Erythroblast (primary cell): ENCODE results near the gene PIGM.
"Not testable (repeated sequence)": the region's sequence is repeated elsewhere in the genome, so short reads cannot be mapped to it uniquely, and the experiment has no call there.

Experiments used
- DNase-seq, 2 experiments: peaks; one replicate each; lab custom pipeline; 2025; lab: John Stamatoyannopoulos, UW
- GATA1 ChIP-seq: IDR thresholded peaks from 2 replicates; pipeline ENCODE4 v1.6.1; 2011; ENCODE audit warnings: low read depth, mild to moderate bottlenecking, control low read depth, low read length, moderate library complexity
- POLR2A ChIP-seq: IDR thresholded peaks from 2 replicates; pipeline ENCODE4 v1.6.1; 2011; ENCODE audit warnings: mild to moderate bottlenecking, low read length

The PIGM gene

DNA sequence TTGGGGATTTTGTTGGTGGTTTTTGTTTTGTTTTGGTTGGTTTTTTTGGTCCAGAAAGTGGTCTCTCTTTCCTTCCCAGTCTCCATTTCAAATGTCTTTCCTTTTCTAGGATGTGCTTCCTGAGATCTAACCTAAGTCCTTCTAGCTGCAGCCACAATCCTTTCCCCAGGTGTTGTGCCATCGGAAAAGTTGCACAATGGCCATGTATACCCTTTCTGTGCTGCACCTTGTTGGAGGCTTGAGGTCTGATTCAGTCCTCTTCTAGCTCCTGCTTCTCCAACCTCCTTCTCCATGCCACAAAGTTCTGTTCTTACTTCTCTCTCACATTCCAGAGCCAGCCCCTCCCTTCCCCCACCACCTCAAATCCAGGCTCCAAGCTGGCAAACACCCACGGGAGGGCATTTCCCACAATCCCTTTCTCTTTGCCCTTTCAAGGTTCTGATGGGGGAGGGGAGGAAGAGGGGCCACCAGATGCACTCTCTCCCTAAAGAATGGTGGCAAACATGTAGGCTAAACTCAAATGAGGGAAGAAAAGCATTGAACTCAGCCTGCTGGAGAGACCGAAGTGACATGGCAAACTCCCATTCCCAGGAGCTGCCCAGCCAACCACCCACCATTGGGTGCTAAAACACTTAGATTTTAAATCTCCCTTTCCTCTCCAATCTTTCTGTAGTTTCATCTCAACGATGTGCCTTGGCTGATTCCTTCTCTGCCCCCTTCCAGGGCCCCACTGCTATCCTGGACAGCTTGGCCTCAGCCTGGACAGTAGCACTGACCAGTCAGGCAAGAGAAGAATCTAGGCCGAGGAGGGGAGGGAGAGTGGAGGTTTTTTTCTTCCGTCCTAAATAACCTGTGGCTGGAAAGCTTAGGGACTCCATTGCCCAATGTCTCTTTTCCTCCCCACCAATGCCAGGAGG lies 35.3 kb upstream of the PIGM start:
- no peak for DNase-seq
- TF ChIP-seq POLR2A = no peak
- TF ChIP-seq GATA1 = no peak

GRCh38 chr1:160064746-160065145 lies 33.0 kb upstream of the PIGM start:
- no peak for TF ChIP-seq POLR2A
- no peak for TF ChIP-seq GATA1
- no peak for DNase-seq

GRCh38 chr1:160064164-160064563 lies 32.4 kb upstream of the PIGM start:
- DNase-seq = no peak
- TF ChIP-seq POLR2A (no peak), GATA1 (no peak)

GRCh38 chr1:160063176-160063575 lies 31.4 kb upstream of the PIGM start:
- no peak for TF ChIP-seq POLR2A
- no peak for TF ChIP-seq GATA1
- no peak for DNase-seq

- TF ChIP-seq POLR2A (no peak), GATA1 (no peak)
- no peak for DNase-seq
Observed at GRCh38 chr1:160062230-160062532, 30.4 kb upstream of the PIGM start.

DNA sequence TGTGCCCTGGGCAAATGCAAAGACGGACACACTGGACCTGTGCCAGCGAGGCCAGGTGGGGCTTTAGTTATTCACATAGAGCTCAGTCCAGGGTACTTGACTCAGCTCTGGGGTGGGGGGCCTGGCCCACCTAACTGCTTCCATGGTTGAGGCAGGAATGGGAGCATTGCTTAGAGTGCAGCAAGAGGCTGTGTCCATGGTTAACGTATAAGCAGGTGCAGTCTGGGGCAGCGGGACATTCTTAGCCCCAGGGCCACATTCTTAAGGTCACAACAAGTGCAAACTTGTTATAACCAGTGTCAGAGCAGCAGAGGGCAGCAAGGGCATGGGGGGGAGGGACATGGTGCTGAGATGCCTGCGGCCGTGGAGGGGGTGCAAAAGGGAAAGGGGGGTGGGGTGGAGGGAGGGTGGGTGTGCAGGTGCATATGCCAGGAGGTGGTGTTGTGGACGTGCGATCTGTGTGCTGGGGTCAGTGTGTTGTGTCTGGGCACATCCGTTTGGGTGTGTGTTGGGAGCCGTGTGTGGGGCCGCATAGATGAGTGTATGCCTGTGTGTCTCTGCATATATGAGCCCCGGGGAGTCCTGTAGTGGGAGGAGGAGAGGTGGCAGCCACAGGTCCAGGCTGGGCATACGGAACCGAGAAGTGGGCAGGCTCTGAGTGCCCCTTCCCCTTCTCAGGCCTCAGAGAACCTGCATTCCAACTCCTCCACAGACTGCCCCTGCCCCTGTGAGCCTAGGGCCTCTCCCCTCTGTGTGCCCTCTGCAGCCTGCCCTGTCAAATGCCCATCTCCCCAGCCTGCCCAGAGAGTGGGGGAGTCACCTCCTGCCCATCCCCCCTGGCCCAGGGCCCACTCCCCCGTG lies 29.8 kb upstream of the PIGM start:
- no peak for TF ChIP-seq POLR2A
- no peak for TF ChIP-seq GATA1
- no peak for DNase-seq

DNA sequence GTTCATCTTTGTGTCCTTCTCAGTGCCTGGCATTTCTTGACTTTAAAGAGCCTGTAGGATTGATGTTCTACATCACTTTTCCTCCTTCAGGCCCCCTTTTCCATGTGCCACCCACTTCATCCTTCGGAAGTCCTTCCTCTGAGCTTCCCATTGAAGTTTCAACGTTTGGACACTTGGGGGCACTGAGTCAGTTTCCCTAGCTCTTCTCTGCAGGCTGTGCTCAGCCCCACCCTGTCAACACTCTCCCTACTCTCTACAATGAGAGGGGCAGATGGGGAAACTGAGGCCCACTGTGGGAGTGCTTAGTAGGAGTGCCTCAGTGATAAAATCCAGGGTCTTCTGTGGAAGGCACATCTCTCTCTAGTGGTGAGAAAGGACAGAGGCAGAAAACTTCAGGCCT lies 26.3 kb upstream of the PIGM start:
- DNase-seq = no peak
- TF ChIP-seq GATA1 = no peak
- no peak for TF ChIP-seq POLR2A

DNA sequence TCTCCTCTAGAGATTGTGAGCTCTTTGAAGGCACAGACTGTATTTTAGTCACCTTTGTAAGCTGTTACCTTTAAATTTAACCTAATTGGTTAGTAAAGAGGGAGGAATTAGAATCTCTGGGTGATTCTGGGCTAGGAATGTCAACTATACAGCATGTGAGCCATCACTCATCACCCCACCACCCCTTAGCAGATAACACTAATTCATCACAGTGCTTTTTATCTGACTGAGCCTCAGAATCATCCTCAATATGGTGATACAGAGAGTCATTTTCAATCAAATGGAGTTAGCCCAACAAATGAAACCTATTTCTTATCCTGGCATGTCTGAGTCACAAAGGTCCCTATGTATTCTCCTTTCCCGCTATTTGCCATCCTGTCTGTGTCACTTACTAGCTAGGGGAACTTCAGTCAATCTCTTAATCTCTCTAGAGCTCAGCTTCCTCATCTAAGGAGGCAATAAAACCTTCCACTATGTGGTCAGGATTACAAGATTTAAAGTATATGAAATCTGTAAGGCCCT lies 24.9 kb upstream of the PIGM start:
- no peak for DNase-seq

GRCh38 chr1:160053548-160054365 lies 22.0 kb upstream of the PIGM start:
- TF ChIP-seq POLR2A (no peak), GATA1 (no peak)
- no peak for DNase-seq

More for the DNA sequence above, 24.9 kb upstream of the PIGM start:
- no peak for TF ChIP-seq POLR2A
- TF ChIP-seq GATA1 = no peak

DNA sequence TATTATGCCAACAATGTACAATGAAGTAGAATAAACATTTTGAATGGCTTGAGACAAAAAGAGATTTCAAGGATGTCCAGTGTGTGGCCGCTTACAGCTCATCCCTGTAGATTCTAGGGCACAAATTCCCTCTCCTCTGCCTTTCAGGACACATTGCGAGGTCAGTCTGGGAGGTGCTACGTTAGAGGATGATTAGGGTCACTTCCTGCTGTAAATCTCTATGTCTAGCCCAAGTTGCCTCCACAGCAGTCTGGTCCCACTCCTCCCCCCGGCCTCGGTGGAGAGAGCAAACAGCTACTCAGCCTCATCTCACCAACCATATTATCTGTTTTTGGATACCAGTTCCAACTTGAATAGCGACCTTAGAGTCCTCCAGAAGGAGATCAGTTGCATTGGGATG lies 21.1 kb upstream of the PIGM start:
- TF ChIP-seq POLR2A (no peak), GATA1 (no peak)
- DNase-seq = no peak

DNA sequence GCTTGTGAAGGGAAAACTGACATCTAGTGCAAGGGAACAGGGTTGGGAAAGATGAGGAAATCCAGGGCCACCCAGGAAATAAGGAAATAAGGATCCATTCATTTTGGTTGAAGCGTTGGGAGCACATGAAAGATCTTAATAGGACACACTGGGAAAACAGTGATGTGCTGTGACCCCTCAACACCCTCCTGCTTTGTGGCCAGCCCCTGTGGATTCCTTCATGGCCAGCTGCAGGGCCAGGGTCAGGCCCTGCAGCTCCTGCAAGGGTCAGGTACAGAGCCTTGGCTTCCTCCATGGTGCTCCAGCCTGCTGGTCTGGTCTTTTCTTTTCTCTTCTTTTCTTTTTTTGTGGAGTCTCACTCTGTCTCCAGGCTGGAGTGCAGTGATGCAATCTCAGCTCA lies 18.8 kb upstream of the PIGM start:
- no peak for DNase-seq
- no peak for TF ChIP-seq GATA1
- no peak for TF ChIP-seq POLR2A

GRCh38 chr1:160050182-160050581 lies 18.4 kb upstream of the PIGM start:
- DNase-seq = not testable (repeated sequence)

- TF ChIP-seq POLR2A = no peak
- peak; percentile 31 to 47 for DNase-seq
Observed at GRCh38 chr1:160049101-160049500, 17.3 kb upstream of the PIGM start.

- TF ChIP-seq GATA1 (no peak), POLR2A (no peak)
- DNase-seq = no peak
Observed at GRCh38 chr1:160048335-160048734, 16.5 kb upstream of the PIGM start.
